ENCODE results near the gene MRPL16.

DNA sequence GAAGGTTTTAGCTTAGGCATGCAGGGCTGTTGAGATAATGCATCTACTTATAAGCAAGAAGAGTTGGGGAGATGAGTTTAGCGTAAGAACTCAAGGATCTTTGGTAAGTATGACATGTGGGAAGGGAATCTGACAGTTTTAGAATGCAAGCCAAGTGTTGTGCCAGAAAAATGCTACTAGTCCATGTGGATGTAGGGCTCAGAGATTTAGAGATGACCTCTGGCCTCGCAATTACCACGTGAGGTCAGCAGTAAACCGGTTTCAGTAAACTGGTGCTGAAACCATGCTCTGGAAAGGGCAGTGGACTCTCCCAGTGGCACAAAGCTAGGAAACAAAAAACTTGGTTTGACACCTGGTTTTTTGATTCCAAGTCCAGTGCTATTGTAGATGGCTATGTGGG is 18.9 kb downstream of the MRPL16 start:
- TF ChIP-seq CTCF (IDR thresholded peaks at IDR 0.05) (no peak), POLR2A (IDR thresholded peaks at IDR 0.05) (no peak), POLR2AphosphoS5 (IDR thresholded peaks at IDR 0.05) (no peak), EP300 (IDR thresholded peaks at IDR 0.05) (no peak)
